COLO668 (cell line): ENCODE results near the gene FRRS1L.

Source experiments
- DNase-seq: peaks from one replicate; lab custom pipeline; 2025; ENCODE audit not compliant: unreplicated experiment; lab: John Stamatoyannopoulos, UW

FRRS1L gene

GRCh38 chr9:109176963-109177362 lies 9.9 kb upstream of the FRRS1L start:
- no peak for DNase-seq

- DNase-seq, result no peak
Observed at GRCh38 chr9:109176386-109176785, 9.3 kb upstream of the FRRS1L start.

- no peak for DNase-seq
Observed at GRCh38 chr9:109172935-109173334, 5.9 kb upstream of the FRRS1L start.

- no peak for DNase-seq
Observed at GRCh38 chr9:109171926-109172325, 4.9 kb upstream of the FRRS1L start.

GRCh38 chr9:109168170-109168569 lies 1.1 kb upstream of the FRRS1L start:
- no peak for DNase-seq

- no peak for DNase-seq
Observed at GRCh38 chr9:109167716-109168115, 667 bp upstream of the FRRS1L start.

GRCh38 chr9:109166171-109166770 lies 778 bp downstream of the FRRS1L start:
- DNase-seq, result no peak

GRCh38 chr9:109164042-109164441 lies 3.0 kb downstream of the FRRS1L start:
- DNase-seq, result no peak

GRCh38 chr9:109163194-109163593 lies 3.9 kb downstream of the FRRS1L start:
- DNase-seq, result no peak

- no peak for DNase-seq
Observed at GRCh38 chr9:109162677-109163076, 4.4 kb downstream of the FRRS1L start.

- DNase-seq, result no peak
Observed at GRCh38 chr9:109161471-109161870, 5.6 kb downstream of the FRRS1L start.

- DNase-seq, result no peak
Observed at GRCh38 chr9:109159583-109159982, 7.5 kb downstream of the FRRS1L start.

- no peak for DNase-seq
Observed at GRCh38 chr9:109158651-109159050, 8.4 kb downstream of the FRRS1L start.

- no peak for DNase-seq
Observed at GRCh38 chr9:109156708-109157107, 10.3 kb downstream of the FRRS1L start.

GRCh38 chr9:109150925-109151545 lies 16.0 kb downstream of the FRRS1L start:
- peak; percentile 17 for DNase-seq

GRCh38 chr9:109149722-109150121 lies 17.3 kb downstream of the FRRS1L start:
- DNase-seq, result no peak

GRCh38 chr9:109149089-109149488 lies 18.0 kb downstream of the FRRS1L start:
- no peak for DNase-seq

- DNase-seq, result no peak
Observed at GRCh38 chr9:109145051-109145450, 22.0 kb downstream of the FRRS1L start.

- DNase-seq, result peak; percentile 15
Observed at GRCh38 chr9:109143881-109144562, 23.0 kb downstream of the FRRS1L start.

GRCh38 chr9:109141375-109141774 lies 25.7 kb downstream of the FRRS1L start:
- DNase-seq, result no peak

GRCh38 chr9:109139851-109140250 lies 27.2 kb downstream of the FRRS1L start:
- DNase-seq, result no peak

GRCh38 chr9:109138421-109138820 lies 28.6 kb downstream of the FRRS1L start:
- no peak for DNase-seq
